Thymus (tissue), 14 donors: ENCODE measurements around the gene ITPRID2. TPM values are rescaled to one million over a fixed set of nuclear protein-coding genes. Genes with fewer than 3 reads are reported as not detected.

Experiments
- DNase-seq, 9 donors: peaks; one replicate each; pipeline ENCODE4 v3.0.0-alpha.2; 2013; ENCODE audit warnings: low spot score in 9 of 9, low read depth in 6 of 9, missing footprints in 1 of 9
- H3K27ac ChIP-seq, 2 donors: one replicate each; pipeline ENCODE4 v1.5.1; 2013; ENCODE audit warnings: control low read depth in 1 of 2, low read depth in 1 of 2, low read length in 1 of 2, mild to moderate bottlenecking in 1 of 2, moderate library complexity in 1 of 2
- H3K27me3 ChIP-seq, 2 donors: one replicate each; pipeline ENCODE4 v1.5.1; 2013; ENCODE audit warnings: low read length in 1 of 2; ENCODE audit not compliant: control insufficient read depth in 2 of 2, insufficient read depth in 1 of 2
- H3K36me3 ChIP-seq, 2 donors: one replicate each; pipeline ENCODE4 v1.5.1; 2013; ENCODE audit warnings: low read length in 1 of 2, mild to moderate bottlenecking in 1 of 2, moderate library complexity in 1 of 2; ENCODE audit not compliant: control insufficient read depth in 2 of 2, insufficient read depth in 2 of 2
- H3K4me1 ChIP-seq, 2 donors: one replicate each; pipeline ENCODE4 v1.5.1; 2013; ENCODE audit warnings: low read length in 2 of 2; ENCODE audit not compliant: control insufficient read depth in 2 of 2, insufficient read depth in 2 of 2
- H3K4me3 ChIP-seq, 2 donors: one replicate each; pipeline ENCODE4 v1.5.1; 2013; ENCODE audit warnings: low read length in 2 of 2, control low read depth in 1 of 2, mild to moderate bottlenecking in 1 of 2
- H3K9me3 ChIP-seq, 2 donors: one replicate each; pipeline ENCODE4 v1.5.1; 2013; ENCODE audit warnings: low read length in 1 of 2, mild to moderate bottlenecking in 1 of 2; ENCODE audit not compliant: control insufficient read depth in 2 of 2, insufficient read depth in 1 of 2
- whole genome bisulfite sequencing: extraction: QIAGEN DNeasy Blood & Tissue Kit; methylation state at CpG from one replicate; pipeline ENCODE4 v1.1.7; 2013; 5-methylcytosine and 5-hydroxymethylcytosine counted together
- long read RNA-seq, 10 donors: transcript quantifications; one replicate each; lab custom pipeline, GENCODE V29; 2026
- polyA plus RNA-seq: library from polyadenylated mRNA; stranded (reverse); fragments of 200-250 nt; gene quantifications from one replicate; pipeline ENCODE4 v1.2.3, GENCODE V29; 2013
- total RNA-seq: library from RNA; stranded (reverse); fragments of 120-200 nt; gene quantifications from one replicate; pipeline ENCODE4 v1.2.4, GENCODE V29; 2013
- donor health status: healthy.

ITPRID2 gene
- total RNA-seq = 60.2 TPM
- polyA plus RNA-seq = 57.0 TPM
- long read RNA-seq, donor 1 = 0 reads
- long read RNA-seq, donor 2, full-length matches to known transcripts = 20 of 36 reads
- long read RNA-seq, donor 2, partial matches to known transcripts = 16 of 36 reads
- long read RNA-seq, donor 2, other reads (novel, unspliced or antisense) = 0 of 36 reads
- long read RNA-seq, donor 3, full-length matches to known transcripts = 8 of 66 reads
- long read RNA-seq, donor 3, partial matches to known transcripts = 58 of 66 reads
- long read RNA-seq, donor 3, other reads (novel, unspliced or antisense) = 0 of 66 reads
- long read RNA-seq, donor 4, full-length matches to known transcripts = 2 of 2 reads
- long read RNA-seq, donor 4, partial matches to known transcripts = 0 of 2 reads
- long read RNA-seq, donor 4, other reads (novel, unspliced or antisense) = 0 of 2 reads
- long read RNA-seq, donor 5, full-length matches to known transcripts = 2 of 111 reads
- long read RNA-seq, donor 5, partial matches to known transcripts = 109 of 111 reads
- long read RNA-seq, donor 5, other reads (novel, unspliced or antisense) = 0 of 111 reads
- long read RNA-seq, donor 6, partial matches to known transcripts = 0 of 1 reads
- long read RNA-seq, donor 6, other reads (novel, unspliced or antisense) = 0 of 1 reads
- long read RNA-seq, donor 7, full-length matches to known transcripts = 5 of 38 reads
- long read RNA-seq, donor 7, partial matches to known transcripts = 33 of 38 reads
- long read RNA-seq, donor 7, other reads (novel, unspliced or antisense) = 0 of 38 reads
- long read RNA-seq, donor 8, partial matches to known transcripts = 0 of 2 reads
- long read RNA-seq, donor 8, other reads (novel, unspliced or antisense) = 0 of 2 reads
- long read RNA-seq, donor 9, full-length matches to known transcripts = 3 of 3 reads
- long read RNA-seq, donor 9, partial matches to known transcripts = 0 of 3 reads
- long read RNA-seq, donor 9, other reads (novel, unspliced or antisense) = 0 of 3 reads
- long read RNA-seq, donor 10, full-length matches to known transcripts = 4 of 11 reads
- long read RNA-seq, donor 10, partial matches to known transcripts = 7 of 11 reads
- long read RNA-seq, donor 10, other reads (novel, unspliced or antisense) = 0 of 11 reads

DNA sequence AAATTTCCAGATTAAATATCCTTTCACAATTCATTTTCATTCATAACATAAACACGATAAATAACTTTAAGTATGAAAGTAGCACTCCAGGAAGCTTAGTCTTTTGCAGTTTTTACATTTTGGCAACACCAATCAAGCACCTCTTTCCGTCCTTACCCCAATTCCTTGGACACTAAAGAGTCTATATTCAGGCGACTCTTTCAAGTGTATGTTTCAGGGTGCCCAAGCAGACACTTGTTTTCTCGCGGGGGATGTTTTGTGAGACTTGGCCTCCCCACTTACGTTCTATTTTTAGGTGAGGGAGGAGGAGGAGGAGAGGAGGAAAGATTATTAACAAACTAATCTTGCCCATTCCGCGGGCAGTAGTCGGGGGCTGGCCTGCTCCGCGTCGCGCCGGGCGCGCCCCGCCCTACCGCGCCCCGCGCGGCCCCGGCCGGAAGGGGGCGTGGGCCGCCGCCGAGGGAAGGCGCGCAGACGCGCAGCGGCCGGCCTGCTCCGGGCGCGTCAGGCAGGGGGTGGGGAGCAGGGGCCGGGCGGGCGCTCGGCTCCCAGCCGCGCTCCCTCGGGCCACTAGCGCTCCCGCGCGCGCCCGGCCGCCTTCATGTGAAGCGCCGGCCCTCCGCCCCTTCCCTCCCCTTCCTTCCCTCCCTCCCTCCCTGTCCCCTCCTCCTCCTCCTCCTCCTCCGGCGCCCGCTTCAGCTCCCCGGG, at the start of gene ITPRID2:
Gene ITPRID2, plus strand, starts transcription at position 473 of the 708 bp plus-strand sequence. CDS start 337 bp downstream, outside the sequence.
- peak within 1 kb of the TSS; percentile 84 to 92 for H3K4me3 ChIP-seq
- H3K4me1 ChIP-seq = peaks cover 0 to 9% of the 10 kb centered on the region in 2 donors
- no peaks in the 10 kb centered on the region for H3K27me3 ChIP-seq
- peak within 1 kb of the TSS; percentile 88 to 89 for H3K27ac ChIP-seq
- DNase-seq = peak in 7 of 9 donors; percentile 37 to 82 (median 64)
- H3K36me3 ChIP-seq = peaks cover 0 to 4% of the 10 kb centered on the region in 2 donors
- 1% methylated on average over 58 of the region's 58 CpGs for WGBS
- no peaks in the 10 kb centered on the region for H3K9me3 ChIP-seq

DNA sequence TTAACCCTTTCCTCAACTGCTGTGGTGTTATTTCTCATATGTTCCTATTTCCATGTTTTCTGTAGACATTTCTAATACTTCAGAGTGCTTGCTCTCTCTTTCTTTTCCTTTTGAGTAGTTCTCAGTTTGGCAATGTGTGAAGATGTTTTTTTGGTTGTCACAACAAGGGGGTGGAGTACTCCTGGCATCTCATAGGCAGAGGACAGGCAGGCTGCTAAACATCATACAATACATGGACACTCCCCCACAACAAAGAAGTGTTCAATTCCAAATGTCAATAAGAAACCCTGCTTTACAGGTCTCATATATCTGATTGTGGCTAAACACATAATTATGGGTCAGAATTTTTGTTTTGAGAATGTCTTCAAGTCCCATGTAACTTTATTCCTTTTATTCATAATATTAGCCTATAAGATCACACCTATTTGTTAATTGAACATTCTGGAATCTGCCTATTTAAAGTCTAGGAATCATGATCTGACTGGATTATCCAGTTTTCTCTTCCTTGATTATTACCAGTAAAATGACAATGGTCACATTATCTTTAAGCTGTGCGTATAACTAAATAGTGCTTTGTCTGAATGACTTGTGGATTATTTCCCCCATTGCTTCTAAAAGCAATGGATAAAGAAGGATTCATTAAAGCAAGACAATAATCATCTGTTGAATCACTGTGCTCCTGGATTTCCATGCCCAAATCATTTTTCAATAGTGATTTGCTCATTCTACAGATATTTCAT, 46.8 kb upstream of the ITPRID2 start:
- Histone ChIP-seq H3K36me3 (no peaks in the 10 kb centered on the region), H3K27ac (no peak overlapping the region), H3K4me1 (no peaks in the 10 kb centered on the region), H3K9me3 (no peaks in the 10 kb centered on the region), H3K27me3 (no peaks in the 10 kb centered on the region), H3K4me3 (no peak overlapping the region)
- WGBS = 99% methylated on average over 1 of the region's 1 CpG
- DNase-seq = no peak

DNA sequence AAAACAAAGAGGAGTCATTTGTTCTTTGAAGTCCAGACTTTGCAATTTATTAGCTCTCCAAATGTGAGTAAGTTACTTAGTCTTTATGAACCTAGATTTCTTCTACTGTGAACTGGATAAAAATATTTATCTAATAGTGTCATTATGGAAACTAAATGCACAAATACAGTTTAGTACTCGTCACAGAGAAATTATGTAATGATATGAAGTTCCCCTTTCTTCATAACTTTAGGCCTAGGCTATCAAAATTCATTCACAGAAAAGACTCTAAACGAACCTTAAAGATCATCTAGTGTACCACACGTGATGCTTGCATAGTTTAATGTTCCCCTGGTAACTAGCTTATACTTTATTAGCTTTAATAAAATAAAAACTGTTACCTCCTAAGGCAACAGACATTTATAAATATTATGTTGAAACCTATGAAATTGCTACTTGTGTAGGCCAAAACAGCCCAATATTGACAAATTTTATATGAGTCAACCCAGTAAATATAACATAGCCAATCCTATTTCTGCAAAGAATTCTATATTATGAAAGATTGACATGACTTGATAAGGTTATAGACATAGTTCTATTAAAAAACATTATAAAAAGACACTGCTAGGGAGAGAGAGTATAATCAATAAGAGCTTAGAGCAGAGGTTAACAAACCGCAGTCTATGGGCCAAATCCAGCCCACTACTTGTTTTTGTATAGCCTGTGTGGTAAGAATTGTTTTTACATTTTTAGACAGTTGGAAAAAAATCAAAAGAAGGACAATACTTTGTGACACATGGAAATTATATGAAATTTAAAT, 44.9 kb upstream of the ITPRID2 start:
- DNase-seq = no peak
- H3K9me3 ChIP-seq = no peaks in the 10 kb centered on the region
- H3K4me3 ChIP-seq = no peak overlapping the region
- H3K36me3 ChIP-seq = no peaks in the 10 kb centered on the region
- H3K27me3 ChIP-seq = no peaks in the 10 kb centered on the region
- H3K27ac ChIP-seq = no peak overlapping the region
- 87% methylated on average over 4 of the region's 4 CpGs for WGBS
- no peaks in the 10 kb centered on the region for H3K4me1 ChIP-seq

GRCh38 chr2:181847198-181847556, 44.4 kb upstream of the ITPRID2 start:
- Histone ChIP-seq H3K36me3 (no peaks in the 10 kb centered on the region), H3K27ac (no peak overlapping the region), H3K4me3 (no peak overlapping the region), H3K9me3 (no peaks in the 10 kb centered on the region), H3K27me3 (no peaks in the 10 kb centered on the region), H3K4me1 (no peaks in the 10 kb centered on the region)
- no peak for DNase-seq

DNA sequence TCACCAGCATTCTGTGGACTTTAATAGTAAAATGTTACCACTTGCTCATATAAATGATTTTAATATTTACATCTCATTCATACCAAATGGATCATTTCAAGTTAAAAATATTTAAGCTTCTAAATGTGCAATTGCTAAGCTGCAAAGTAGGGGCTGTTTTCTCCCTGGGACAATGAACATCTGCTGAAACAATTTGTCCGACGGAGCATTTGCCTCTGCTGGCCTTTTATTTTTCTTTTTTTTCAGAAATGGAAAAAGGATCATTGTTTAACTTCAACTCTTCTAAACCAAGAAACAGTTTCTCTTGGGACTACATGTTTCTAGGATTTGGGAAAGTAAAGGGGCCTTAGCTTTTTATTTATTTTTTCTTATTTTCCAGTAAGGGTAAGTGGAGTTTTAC, 43.8 kb upstream of the ITPRID2 start:
- 100% methylated on average over 2 of the region's 2 CpGs for WGBS
- DNase-seq = no peak
- Histone ChIP-seq H3K9me3 (no peaks in the 10 kb centered on the region), H3K4me3 (no peak overlapping the region), H3K27ac (no peak overlapping the region), H3K27me3 (no peaks in the 10 kb centered on the region), H3K36me3 (no peaks in the 10 kb centered on the region), H3K4me1 (no peaks in the 10 kb centered on the region)

- no peaks in the 10 kb centered on the region for H3K27me3 ChIP-seq
- 91% methylated on average over 3 of the region's 3 CpGs for WGBS
- no peaks in the 10 kb centered on the region for H3K36me3 ChIP-seq
- no peak overlapping the region for H3K27ac ChIP-seq
- H3K9me3 ChIP-seq = no peaks in the 10 kb centered on the region
- DNase-seq = no peak
- H3K4me1 ChIP-seq = no peaks in the 10 kb centered on the region
- no peak overlapping the region for H3K4me3 ChIP-seq
These were observed 43.2 kb upstream of the ITPRID2 start for GRCh38 chr2:181848261-181848886.

DNA sequence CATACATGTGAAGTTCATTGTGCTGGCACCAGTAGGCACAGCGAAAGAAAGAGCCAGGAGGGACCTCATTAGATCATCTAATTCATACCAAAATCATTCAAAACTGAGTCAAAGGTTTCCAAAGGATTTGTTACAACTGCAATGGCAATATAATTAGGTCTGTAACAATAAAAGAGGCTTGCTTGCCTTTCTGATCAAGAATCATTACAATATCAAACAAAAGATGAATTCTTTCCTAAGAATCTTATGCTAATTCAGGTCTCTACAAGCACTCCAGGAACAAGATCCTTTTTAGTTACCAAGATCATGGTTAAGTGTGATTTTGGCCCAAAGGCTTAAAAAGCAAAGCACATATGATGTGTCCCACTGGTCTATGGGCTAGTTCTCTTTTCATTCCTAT, 41.9 kb upstream of the ITPRID2 start:
- Histone ChIP-seq H3K9me3 (no peaks in the 10 kb centered on the region), H3K27me3 (no peaks in the 10 kb centered on the region), H3K4me1 (no peaks in the 10 kb centered on the region), H3K36me3 (no peaks in the 10 kb centered on the region), H3K4me3 (no peak overlapping the region), H3K27ac (no peak overlapping the region)
- no peak for DNase-seq
- WGBS = 96% methylated on average over 1 of the region's 1 CpG
